MM.1S (cell line): ENCODE data around the gene WDR4.

ENCODE experiments used
- EZH2phosphoT487 ChIP-seq: fragments of 300-600 bp; sonication (generic); IDR thresholded peaks from 2 replicates; pipeline ENCODE4 v1.6.1; 2018; ENCODE audit warnings: antibody characterized with exemption, low read length
- TF ChIP-seq, protein P1 (sequence below): fragments of 300-600 bp; sonication (generic); IDR thresholded peaks from 2 replicates; pipeline ENCODE4 v1.5.1; 2016; ENCODE audit warnings: antibody characterized with exemption, low read length, mixed read lengths

DNA sequence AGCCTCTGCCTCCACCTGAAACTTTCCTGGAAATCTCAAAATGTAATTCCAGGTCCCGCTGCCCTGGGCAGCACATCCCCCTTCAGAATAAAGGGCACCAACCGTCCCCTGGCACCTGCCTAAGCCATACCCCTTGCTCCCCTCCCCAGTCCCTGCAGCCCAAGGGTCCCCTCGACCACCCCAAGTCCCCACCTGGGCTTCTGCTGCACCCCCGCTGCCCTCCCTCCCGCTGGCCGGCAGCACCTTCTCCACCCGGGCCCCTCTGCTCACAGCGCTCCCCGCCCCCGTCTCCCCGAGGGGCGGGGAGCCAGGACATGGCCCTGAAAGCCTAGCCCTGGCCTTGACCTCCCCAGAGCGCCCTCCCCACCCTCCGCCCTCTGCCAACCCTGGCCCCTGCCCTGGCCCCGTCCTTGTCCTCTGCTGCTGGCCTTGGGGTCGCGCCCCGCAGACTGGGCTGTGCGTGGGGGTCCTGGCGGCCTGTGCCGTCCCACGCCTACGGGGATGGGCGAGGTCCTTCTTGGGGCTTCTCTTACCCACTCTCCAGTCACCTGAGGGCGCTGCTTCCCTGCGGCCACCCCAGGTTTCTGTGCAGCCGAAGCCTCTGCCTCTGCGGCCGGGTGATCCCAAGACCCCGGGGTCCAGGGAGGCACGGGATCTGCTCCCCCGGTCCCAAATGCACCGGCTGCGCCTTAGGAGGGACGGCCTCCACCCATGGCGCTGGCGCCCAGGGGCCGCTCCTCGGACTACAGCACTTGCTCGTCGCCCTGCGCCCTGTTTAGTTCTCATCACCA, 41.7 kb downstream of the WDR4 start:
- TF ChIP-seq, protein P1, sequence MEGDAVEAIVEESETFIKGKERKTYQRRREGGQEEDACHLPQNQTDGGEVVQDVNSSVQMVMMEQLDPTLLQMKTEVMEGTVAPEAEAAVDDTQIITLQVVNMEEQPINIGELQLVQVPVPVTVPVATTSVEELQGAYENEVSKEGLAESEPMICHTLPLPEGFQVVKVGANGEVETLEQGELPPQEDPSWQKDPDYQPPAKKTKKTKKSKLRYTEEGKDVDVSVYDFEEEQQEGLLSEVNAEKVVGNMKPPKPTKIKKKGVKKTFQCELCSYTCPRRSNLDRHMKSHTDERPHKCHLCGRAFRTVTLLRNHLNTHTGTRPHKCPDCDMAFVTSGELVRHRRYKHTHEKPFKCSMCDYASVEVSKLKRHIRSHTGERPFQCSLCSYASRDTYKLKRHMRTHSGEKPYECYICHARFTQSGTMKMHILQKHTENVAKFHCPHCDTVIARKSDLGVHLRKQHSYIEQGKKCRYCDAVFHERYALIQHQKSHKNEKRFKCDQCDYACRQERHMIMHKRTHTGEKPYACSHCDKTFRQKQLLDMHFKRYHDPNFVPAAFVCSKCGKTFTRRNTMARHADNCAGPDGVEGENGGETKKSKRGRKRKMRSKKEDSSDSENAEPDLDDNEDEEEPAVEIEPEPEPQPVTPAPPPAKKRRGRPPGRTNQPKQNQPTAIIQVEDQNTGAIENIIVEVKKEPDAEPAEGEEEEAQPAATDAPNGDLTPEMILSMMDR = no peak
- TF ChIP-seq EZH2phosphoT487 = no peak
